Epithelial cell of prostate (primary cell): Measurements from ENCODE around the gene GNB1L.
"Not testable (repeated sequence)": the region's sequence is repeated elsewhere in the genome, so short reads cannot be mapped to it uniquely, and the experiment has no call there.

ENCODE experiments used
- DNase-seq: peaks from one replicate; pipeline ENCODE4 v3.0.0-alpha.2; 2011; ENCODE audit warnings: low read depth, low spot score
- H3K27ac ChIP-seq: fragments of 450-650 bp; 2 replicates; pipeline ENCODE4 v1.5.1; 2017; ENCODE audit warnings: mild to moderate bottlenecking

GNB1L gene

DNA sequence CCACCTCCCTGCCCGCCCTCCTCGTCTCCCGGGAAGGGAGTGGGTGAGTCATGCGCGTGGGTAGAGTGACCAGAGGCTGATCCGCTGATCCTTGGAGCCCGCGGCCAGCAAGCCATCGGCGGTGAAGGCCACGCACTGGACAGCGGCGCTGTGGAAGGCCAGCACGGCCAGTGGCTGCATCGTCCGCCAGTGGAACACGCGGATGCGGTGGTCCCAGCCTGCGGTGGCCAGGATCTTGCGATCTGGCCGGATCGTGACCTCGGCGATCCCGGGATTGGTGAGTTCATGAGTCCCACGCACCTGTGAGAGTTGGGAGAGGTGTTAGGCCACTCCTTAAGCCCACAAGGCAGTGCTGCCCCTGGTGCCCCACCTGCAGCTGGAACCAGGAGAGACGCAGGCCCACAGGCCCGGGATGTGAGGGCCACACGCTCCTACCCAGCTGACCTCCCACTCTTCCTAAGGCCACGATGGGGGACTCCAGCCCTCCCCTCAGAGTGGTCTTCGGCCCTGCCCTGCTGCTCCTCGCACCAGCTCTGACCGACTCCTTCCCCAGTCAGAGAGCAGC is 65.9 kb downstream of the GNB1L start:
- H3K27ac ChIP-seq = no peak overlapping the region

DNA sequence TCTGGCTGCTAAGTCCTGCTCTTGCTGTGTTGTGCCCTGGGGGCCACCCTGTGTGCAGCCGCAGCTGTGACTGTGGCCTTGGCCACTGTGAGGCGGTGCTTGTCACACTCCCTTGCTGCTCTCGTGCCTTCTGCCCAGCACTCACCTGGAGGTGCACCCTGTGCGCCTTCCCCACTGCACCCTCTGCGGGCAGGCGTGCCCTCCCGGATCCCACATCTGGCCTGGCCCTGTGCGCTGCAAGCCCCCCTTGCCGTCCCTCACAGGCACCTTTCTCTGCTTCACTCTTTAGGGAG is 66.9 kb downstream of the GNB1L start:
- no peak overlapping the region for H3K27ac ChIP-seq
- no peak for DNase-seq

More for the DNA sequence above, 65.9 kb downstream of the GNB1L start:
- no peak for DNase-seq

DNA sequence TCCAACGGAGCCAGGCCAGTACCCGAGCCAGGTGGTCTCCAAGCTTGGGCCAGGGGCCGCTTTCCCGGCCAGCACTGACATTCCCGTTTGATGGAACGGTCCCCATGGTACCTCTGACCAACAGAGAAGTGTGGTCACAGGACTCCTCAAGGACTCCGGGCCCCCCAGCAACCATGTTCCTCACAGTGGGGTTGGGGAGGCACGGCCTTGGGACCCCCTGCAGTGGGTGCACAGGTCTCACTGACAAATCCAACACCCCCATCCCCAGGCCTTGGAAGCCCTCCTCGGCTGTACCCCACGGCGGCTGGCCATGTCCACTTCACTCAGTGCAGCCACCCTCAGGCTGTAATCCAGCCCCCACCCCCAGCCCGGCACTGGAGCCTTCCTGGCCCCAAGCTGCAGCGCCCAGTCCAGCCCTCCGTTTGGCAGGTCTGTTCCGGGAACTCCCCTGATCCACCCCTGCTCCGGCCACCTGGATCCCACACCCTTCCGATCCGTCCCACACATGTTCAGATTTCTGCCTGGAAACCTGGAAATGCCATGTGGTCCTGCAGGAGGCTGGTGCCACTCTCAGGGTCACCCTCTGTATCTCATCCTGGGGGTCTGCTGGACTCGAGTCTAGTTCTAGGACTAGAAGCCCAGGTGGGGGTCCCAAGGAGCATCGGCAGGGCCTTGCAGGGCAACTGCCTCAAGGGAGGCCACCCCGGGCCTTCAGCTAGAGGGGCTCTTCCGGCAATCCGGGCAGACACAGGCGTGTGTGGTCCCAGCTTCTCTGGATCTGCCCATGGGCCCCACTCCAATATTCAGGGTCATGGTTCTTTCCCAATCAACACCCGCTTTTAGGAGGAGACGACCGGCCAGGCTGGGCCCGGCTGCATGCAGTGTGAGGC is 67.5 kb downstream of the GNB1L start:
- no peak for DNase-seq
- no peak overlapping the region for H3K27ac ChIP-seq

DNA sequence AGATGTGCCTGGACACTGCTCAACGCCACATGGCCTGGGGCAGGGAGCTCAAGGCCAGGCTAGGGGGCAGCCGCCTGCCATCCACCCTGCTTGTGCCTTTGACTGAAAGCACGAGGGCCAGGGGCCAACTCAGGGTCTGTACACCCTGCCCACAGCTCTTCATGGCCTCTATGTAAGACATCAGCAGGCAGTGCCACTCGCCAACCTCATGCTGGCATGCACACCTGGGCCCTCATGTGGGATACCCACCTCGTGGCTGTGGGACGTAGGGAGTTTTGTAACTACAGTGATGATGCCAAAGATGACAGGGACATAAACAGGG is 68.4 kb downstream of the GNB1L start:
- no peak for DNase-seq
- no peak overlapping the region for H3K27ac ChIP-seq

DNA sequence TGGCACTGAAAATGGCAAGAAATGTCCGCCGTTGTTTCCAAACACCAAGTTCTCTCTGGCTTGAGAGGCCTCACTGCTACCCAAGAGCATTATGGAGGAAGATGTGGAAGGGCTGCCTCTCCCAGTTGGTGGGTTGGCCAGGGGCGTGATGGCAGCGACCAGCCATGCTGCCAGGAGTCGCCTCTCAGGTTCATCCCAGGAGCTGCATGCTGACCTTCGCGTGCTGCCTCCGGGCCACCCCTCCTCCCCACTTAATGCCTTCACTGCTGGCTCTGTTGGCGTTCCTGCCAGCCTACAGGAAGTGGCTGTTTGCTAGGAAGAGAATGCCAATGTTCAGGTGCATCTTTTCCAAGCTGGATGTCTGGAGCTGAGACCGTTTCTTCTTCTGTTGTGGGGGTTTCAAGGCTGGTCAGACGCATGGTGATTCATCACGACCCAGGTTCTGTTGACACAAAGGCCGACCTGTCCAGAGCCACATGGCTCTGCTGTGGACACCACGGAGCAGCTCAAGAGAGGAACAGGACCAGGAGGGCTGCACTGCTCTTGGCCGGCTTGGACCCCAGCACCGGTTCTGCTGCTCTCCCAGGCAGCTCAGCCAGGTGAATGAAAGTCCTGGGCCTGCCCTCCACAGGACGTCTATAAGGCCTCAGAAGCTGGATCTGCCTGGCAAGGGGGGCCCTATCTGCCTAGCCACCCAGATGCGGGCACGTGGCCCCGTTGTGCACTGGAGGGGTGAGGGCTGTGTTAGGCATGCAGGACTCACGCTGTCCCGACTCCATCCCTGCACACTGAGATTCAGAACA is 69.0 kb downstream of the GNB1L start:
- DNase-seq = no peak
- no peak overlapping the region for H3K27ac ChIP-seq

DNA sequence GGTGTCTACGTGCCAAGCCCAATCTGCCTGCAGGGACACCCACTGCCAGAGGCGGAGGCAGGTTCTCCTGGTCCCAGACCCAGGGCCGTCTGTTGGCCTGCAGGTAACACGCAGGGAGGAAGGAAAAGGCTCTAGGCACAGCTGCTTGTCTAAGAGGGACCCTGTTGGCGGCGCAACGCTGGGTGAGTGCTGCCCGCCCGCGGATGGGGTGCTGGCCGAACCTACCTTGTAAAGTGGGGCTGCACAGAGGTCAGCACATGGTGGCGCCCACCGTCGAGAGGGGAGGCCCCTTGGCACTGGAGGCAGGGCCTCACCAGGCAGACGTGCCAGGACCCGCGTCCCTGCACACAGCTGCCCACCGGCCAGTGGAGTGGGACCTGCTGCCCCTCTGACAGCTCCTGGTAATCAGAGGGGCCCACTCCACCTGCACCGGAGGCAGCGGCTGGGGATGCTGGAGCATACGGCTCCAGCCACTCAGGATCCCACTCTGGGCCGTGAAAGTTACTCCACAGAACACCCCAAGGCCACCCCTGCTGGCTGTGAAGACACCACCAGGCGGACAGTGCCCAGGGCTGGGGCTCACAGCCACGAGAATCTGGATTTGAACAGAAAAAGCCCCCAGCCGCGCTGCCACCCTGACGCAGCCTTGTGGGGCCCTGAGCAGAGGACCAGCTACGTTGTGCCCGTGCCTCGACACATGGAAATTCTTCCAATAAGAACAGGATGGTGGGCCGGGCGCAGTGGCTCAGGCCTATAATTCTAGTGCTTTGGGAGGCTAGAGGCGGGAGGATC is 70.1 kb downstream of the GNB1L start:
- no peak for DNase-seq
- no peak overlapping the region for H3K27ac ChIP-seq

DNA sequence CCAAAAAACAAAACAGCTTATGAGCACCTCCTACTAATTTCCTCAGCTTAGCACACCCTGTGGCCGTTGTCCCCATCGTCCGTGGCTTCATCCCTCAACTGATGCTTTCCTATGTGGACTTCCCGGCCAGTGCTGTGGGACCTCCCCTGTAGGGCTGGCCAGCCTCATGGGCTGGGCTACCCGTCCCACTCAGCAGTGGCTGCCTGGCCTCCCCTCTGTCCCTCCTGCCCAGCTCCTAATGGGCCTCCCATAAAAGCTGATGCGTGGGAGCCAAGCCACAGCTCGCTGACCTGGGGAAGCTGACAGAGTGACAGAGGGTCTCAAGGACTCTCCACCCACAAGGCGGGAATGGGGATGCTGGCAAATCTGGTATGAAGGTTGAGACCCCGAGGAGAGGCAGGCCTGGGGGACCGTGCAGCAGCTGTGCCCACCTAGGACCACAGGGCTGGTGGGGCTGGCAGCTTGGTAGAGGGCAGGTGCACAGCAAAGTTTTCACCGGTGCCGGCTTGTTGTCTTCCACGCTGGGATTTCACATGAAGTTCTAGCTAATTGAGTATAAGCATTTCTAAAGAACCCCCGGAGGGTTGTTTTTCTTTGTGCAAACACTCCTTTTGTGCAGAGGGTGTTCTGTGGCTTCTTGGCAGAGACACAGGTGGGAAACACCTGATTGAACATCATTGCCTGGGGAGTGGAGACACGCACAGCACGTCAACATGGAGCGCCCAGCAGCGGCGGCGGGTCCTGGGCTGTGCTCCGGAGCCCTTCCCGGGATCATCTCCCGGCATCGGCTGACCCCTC is 70.9 kb downstream of the GNB1L start:
- DNase-seq = no peak
- H3K27ac ChIP-seq = no peak overlapping the region

DNA sequence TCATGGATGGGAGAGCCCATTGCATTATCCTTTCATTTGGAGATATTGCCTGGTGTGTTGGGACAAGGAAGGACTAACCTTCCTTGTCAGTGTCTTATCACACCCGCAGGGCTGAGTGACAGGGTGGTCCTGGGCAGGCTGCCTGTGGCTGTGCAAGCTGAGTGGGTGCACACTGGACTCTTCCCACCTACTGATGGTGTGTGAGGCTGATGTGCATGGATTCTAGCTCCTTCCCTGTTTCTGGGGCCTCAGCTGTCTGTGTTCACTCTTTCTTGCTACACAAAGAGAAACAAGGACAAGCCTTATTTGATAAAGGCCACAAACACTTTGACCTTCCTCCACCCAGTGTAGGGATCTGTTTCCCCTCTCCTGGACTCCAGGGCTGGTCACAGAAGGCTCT is 72.1 kb downstream of the GNB1L start:
- H3K27ac ChIP-seq = no peak overlapping the region
- DNase-seq = no peak

DNA sequence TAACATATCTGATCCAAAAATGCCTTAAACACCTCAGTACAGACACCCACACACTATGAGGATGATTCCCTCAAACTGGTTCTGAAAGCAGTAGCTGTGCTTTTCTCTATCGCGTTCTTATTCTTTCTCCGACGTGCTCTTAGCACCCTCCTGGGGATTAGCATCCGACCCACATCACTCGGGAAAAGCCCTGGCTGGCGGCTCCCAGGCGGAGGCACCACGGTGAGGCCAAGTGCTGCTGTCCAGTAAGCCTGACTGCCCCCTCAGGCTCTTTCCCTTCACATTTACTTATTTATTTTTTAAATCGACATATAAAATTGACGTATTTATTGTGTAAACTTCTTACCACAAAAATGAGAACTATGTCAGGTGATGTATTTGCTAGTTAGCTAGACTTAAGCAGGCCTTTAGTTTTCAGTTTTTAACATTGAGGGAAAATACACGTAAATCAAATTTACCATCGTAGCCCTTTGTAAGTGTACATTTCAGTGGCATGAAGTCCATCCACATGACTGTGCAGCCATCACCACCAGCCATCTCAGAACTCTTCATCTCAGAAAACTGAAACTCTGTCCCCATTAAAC is 74.9 kb downstream of the GNB1L start:
- no peak for DNase-seq
- no peak overlapping the region for H3K27ac ChIP-seq

DNA sequence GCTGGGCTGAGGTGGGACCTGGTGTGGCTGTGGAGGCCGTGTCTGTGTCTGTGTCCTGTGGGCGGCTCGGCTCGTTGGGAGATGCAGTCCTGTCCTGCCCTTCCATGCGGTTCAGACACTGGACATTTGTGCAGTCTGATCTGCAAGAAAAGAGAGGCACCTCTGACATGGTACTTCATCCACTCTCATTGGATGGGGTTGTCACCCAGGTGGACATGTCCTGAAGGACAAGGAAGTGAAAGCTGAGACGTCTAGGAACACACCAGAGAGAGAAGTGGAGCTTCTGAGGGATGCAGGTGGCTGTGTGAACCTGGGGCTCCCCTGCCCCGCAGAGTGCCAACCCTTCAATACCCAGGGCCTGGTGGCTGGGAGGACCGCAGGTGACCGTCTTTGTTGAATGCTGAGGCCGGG is 75.7 kb downstream of the GNB1L start:
- no peak overlapping the region for H3K27ac ChIP-seq
- DNase-seq = no peak

DNA sequence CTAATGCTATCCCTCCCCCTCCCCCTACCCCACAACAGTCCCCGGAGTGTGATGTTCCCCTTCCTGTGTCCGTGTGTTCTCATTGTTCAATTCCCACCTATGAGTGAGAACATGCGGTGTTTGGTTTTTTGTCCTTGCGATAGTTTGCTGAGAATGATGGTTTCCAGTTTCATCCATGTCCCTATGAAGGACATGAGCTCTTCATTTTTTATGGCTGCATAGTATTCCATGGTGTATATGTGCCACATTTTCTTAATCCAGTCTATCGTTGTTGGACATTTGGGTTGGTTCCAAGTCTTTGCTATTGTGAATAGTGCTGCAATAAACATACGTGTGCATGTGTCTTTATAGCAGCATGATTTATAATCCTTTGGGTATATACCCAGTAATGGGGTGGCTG is 77.5 kb downstream of the GNB1L start:
- H3K27ac ChIP-seq, DNase-seq: not testable (repeated sequence)

DNA sequence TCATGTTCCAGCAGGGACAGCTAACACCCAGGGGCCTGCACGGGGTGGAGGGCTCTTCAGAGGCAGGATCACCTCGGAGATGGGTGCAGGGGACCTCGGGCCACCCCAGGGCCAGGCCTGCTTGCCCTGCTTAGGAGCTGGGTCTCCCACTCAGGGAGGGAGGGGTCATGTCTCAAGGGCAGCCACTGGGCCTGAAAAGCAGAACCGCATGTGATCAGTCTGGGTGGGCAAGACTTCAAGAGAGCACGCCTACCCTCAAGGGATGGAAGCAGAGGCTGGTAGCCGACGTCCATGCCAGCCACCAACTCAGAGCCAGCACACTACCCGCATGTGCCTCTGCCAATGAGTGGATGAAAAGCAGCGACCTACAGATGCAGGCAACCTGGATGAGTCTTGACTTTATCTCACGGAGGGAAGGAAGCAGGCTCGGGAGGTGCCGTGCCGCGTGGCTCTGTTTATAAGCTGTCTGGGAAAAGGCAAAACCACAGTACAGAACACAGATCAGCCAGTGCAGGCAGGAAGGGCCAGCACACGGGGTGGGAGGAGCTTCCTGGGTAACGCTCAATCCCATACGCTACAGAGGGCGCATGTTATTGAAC is 78.1 kb downstream of the GNB1L start:
- no peak for DNase-seq
- H3K27ac ChIP-seq = no peak overlapping the region

DNA sequence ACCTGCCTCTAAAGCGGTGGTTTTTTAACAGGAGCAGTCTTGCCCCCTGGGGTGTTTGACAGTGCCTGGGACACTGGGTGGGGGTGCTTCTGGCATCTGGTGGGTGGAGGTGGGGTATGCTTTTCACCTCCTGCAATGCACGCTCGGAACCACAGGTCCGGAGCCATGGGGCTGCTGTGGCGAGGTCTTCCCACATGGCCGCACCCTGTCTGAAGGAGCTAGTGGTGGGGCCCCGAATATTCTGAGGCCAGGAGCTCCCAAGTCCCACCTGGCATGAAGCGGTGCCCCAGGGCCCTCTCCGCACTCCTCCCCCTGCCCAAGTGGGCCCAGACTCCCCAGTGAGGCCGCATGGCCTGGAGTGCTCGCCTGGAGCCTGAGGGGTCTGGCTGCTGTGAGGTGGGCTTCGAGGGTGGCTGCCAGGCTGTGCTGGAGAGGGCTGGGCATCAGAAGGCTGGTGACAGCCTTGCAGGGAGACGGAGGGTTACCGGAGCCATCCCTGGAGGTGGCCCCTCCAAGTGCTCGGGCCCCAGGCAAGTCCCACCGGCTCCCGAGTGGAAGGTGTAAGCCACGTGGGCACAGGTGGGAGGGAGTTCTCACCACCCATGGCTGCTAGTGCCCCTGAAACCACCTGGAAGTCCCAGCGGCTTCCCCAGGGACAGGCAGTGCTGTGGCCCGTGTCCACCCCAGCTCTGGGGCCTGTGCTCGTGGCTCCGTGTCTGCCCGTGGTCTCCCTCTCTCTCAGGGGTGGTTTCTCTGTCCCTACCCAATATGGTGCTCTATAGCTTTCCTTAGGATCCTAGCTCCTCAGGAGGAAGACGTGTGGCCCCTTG is 79.0 kb downstream of the GNB1L start:
- no peak overlapping the region for H3K27ac ChIP-seq
- no peak for DNase-seq

DNA sequence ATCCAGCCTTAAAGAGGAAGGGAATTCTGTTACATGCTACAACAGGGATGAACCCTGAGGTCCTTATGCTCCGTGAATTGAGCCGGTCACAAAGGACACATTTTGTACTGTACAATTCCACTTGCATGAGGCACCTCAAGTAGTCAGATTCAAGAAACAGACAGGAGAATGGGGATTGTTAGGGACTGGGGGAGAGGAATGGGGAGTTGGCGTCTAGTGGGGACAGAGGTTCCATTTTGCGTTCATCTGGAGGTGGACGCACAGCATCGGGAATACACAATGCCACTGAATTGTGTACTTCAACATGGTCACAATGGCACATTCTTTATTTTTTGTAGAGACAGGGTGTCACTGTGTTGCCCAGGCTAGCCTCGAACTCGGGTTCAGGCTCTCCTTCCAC is 80.0 kb downstream of the GNB1L start:
- H3K27ac ChIP-seq = no peak overlapping the region
- no peak for DNase-seq

DNA sequence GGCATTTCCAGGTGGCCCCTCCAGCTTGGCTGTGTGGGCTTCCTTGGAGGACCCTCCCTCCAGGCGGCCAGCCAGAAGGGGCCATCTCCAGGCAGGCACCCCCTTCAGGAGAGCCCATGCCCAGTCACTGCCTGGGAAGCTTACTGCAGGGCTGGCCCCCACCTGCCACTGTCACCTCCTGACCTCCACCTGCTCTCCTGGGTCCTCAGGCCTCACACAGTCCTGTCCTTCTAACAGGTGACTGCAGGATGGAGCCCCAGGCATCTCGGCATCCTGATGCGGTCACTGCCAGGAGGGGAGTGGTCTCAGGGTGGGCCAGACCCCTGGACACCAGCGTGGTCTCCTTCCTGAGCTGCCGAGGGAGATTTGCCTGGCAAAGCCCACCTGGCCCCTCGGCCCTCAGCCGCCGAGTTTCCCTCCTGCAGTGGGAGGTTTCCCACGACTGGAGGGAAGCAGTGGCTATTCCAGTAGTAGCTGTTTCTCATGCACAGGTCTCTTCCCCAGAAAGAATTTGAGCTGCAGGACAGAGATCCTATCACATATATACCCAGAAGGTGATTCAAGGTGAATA is 81.1 kb downstream of the GNB1L start:
- H3K27ac ChIP-seq = no peak overlapping the region
- no peak for DNase-seq

DNA sequence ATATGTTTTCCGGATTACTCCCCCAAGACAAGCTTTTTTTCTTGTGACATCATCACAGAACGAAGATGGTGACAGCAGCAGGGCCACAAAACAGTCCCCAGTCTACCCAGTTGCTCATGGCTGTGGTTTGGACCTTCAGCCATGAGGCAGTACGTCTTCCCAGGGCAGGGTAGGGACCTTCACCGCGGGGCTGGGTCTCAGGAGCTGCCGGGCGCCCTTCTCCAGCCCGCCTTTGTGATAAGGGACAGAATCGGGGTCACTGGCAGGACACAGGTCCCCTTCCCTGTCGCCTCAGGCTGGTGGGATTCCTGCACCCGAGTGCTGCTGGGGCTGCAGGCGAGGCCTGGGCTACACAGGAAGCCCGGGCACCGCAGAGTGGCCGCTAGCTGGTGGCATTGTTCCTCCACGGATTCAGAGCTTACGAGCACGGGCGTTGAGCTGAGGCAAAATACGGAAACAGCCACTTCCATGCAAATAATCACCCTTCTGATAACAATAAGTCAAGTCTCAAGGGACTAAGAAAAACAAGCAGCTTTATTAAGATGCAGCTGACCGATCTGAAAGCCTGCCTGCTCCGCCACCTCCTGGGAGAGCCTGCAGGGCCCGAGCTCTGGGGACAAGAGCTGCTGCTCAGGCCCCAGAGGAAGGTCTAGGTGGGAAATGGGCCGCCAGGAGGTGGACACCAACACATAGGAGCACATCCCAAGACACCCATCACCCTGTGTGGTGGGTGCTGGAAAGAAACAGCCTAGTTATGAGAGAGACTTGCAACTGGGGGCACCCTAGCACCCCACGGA is 81.8 kb downstream of the GNB1L start:
- no peak overlapping the region for H3K27ac ChIP-seq
- no peak for DNase-seq

DNA sequence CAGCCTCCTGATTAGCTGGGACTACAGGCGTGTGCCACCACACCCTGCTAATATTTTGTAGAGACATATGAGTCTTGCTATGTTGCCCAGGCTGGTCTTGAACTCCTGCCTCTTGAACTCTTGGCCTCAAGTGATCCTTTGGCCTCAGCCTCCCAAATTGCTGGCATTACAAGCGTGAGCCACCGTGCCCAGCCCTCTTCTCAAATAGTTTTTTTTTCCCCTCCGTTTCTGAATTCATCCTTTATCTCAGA is 82.3 kb downstream of the GNB1L start:
- H3K27ac ChIP-seq = no peak overlapping the region
- DNase-seq = no peak
